OCI-LY3 (cell line): Measurements from ENCODE around the gene FGL2.
"Not testable (repeated sequence)": the region's sequence is repeated elsewhere in the genome, so short reads cannot be mapped to it uniquely, and the experiment has no call there.

Experiments used
- H2AFZ ChIP-seq: fragments of 200-600, 300-600 bp; shearing (Covaris generic); 2 replicates; pipeline ENCODE4 v1.6.0; 2014; ENCODE audit warnings: antibody characterized with exemption, low read depth, low read length
- H3K27ac ChIP-seq: fragments of 200-600, 300-600 bp; sonication (generic); 2 replicates; pipeline ENCODE4 v1.5.1; 2014; ENCODE audit warnings: mild to moderate bottlenecking, low read length, moderate library complexity, mixed read lengths
- H3K27me3 ChIP-seq: fragments of 200-600, 300-600 bp; sonication (generic); 2 replicates; pipeline ENCODE4 v1.6.1; 2014; ENCODE audit warnings: low read depth, low read length, mixed read lengths
- H3K36me3 ChIP-seq: fragments of 200-600, 300-600 bp; sonication (generic); replicated peaks from 2 replicates; pipeline ENCODE3; 2014; ENCODE audit warnings: low read depth, low read length, mixed read lengths
- H3K4me1 ChIP-seq: fragments of 300-600, 200-600 bp; sonication (generic); 2 replicates; pipeline ENCODE4 v1.6.1; 2014; ENCODE audit warnings: low read length, mixed read lengths
- H3K4me2 ChIP-seq: fragments of 200-600, 300-600 bp; sonication (generic); 2 replicates; pipeline ENCODE4 v1.6.1; 2014; ENCODE audit warnings: low read length, mixed read lengths
- H3K4me3 ChIP-seq: fragments of 300-600, 200-600 bp; sonication (generic); 2 replicates; pipeline ENCODE4 v1.5.1; 2014; ENCODE audit warnings: antibody characterized with exemption, mild to moderate bottlenecking, low read length, moderate library complexity
- H3K79me2 ChIP-seq: fragments of 300-600, 200-600 bp; shearing (Covaris generic); 2 replicates; pipeline ENCODE4 v1.6.1; 2014; ENCODE audit warnings: mild to moderate bottlenecking, low read length, mixed read lengths
- H3K9ac ChIP-seq: fragments of 300-600, 200-600 bp; shearing (Covaris generic); 2 replicates; pipeline ENCODE4 v1.6.0; 2014; ENCODE audit warnings: mild to moderate bottlenecking, low read length, moderate library complexity
- H3K9me3 ChIP-seq: fragments of 200-600, 300-600 bp; shearing (Covaris generic); 2 replicates; pipeline ENCODE4 v1.6.1; 2014; ENCODE audit warnings: low read length, mixed read lengths; ENCODE audit not compliant: insufficient read depth
- H4K20me1 ChIP-seq: fragments of 200-600, 300-600 bp; sonication (generic); 2 replicates; pipeline ENCODE4 v1.6.1; 2016; ENCODE audit warnings: low read length, mixed read lengths; ENCODE audit not compliant: insufficient read depth
- CTCF ChIP-seq: fragments of 200-600, 300-600 bp; sonication (generic); IDR thresholded peaks from 2 replicates; pipeline ENCODE4 v1.5.1; 2014; ENCODE audit warnings: antibody characterized with exemption, low read length, low read depth

The FGL2 gene

DNA sequence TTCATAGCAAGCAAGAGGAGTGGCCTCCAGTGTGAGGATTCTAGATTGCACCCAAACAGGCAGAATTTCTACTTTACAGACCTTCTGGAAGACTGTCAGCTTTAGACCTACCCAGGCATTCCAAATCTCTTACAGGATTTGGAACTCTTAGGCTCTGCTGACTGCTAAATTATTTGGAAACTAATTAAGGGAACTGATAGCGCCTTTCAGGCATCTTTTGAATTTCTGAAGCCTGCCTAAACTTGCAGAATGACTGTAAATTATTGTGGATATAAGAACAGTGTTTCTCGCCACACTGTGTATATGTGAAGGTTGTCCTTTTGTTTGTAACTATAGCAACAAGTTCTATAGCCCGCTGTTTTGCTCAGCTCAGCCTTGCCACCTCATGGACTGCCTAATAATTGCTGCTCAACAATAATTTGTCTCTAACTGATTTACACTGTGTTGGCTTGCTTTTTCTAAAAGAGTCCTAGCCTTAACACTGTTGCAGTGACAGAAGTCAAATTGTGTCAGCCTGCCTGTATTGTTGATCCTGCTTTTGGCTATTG is 44.6 kb downstream of the FGL2 start:
- H3K27me3 ChIP-seq, H3K9me3 ChIP-seq, H3K4me3 ChIP-seq, H4K20me1 ChIP-seq, H3K79me2 ChIP-seq, H3K36me3 ChIP-seq, H2AFZ ChIP-seq: not testable (repeated sequence)
- Histone ChIP-seq H3K27ac (peak overlapping the region; percentile 59), H3K9ac (peak overlapping the region; percentile 39; the same call in 1 of the 2 replicates), H3K4me1 (peaks cover 27% of the 10 kb centered on the region), H3K4me2 (peak overlapping the region; percentile 56)
- TF ChIP-seq CTCF: 0 out of 2 replicates have a peak, but pooled peaks have one; percentile 9

GRCh38 chr7:77152232-77152631 is 47.4 kb downstream of the FGL2 start:
- not testable (repeated sequence) for H3K27me3 ChIP-seq, H3K36me3 ChIP-seq, H4K20me1 ChIP-seq, H3K9ac ChIP-seq, H3K27ac ChIP-seq, H2AFZ ChIP-seq, H3K4me3 ChIP-seq, H3K79me2 ChIP-seq, H3K4me2 ChIP-seq, H3K9me3 ChIP-seq
- H3K4me1 ChIP-seq: peaks cover 19% of the 10 kb centered on the region
